Gastroesophageal sphincter (tissue), 4 donors: ENCODE results near the gene KRTAP5-6. TPM values are rescaled to one million over a fixed set of nuclear protein-coding genes. Genes with fewer than 3 reads are reported as not detected.

Source experiments
- ATAC-seq: fragments of 150-250 bp; one replicate; pipeline ENCODE4 v1.9.1; 2016; ENCODE audit warnings: mild to moderate bottlenecking, moderate library complexity
- H3K27ac ChIP-seq, 4 donors: fragments of 200-600 bp; sonication (generic) in 3 of 4; 1 replicate in 3 of 4; 2 replicates in 1 of 4; pipeline ENCODE4 v1.5.1; 2016 to 2019
- H3K27me3 ChIP-seq: fragments of 200-600 bp; sonication (generic); one replicate; pipeline ENCODE4 v1.5.1; 2019
- H3K36me3 ChIP-seq, 2 donors: fragments of 200-600 bp; sonication (generic); one replicate each; pipeline ENCODE4 v1.5.1; 2019; ENCODE audit warnings: control low read depth in 1 of 2
- H3K4me1 ChIP-seq, 3 donors: fragments of 200-600 bp; sonication (generic); 1 replicate in 2 of 3; 2 replicates in 1 of 3; pipeline ENCODE4 v1.5.1; 2016 to 2019; ENCODE audit warnings: control low read depth in 2 of 3
- H3K4me3 ChIP-seq, 2 donors: fragments of 200-600 bp; sonication (generic); one replicate each; pipeline ENCODE4 v1.5.1; 2019; ENCODE audit warnings: mild to moderate bottlenecking in 1 of 2, moderate library complexity in 1 of 2
- H3K9me3 ChIP-seq, 3 donors: fragments of 200-600 bp; sonication (generic); one replicate each; pipeline ENCODE4 v1.5.1; 2017 to 2019; ENCODE audit warnings: control low read depth in 2 of 3
- CTCF ChIP-seq, 4 experiments: fragments of 200-600 bp in 2 of 4; fragments of 450-650 bp in 2 of 4; sonication (generic) in 1 of 4; IDR thresholded peaks; one replicate each; pipeline ENCODE4 v1.5.1; 2017 to 2019; ENCODE audit warnings: antibody characterized with exemption in 4 of 4, mild to moderate bottlenecking in 2 of 4, moderate library complexity in 2 of 4
- EP300 ChIP-seq: sonication (generic); formaldehyde crosslinking; IDR thresholded peaks from one replicate; pipeline ENCODE4 v1.6.1; 2017; ENCODE audit warnings: antibody characterized with exemption, mild to moderate bottlenecking
- POLR2A ChIP-seq, 2 donors: fragments of 450-650 bp; IDR thresholded peaks; one replicate each; pipeline ENCODE4 v1.6.1; 2017; ENCODE audit warnings: antibody characterized with exemption in 2 of 2, mild to moderate bottlenecking in 2 of 2, moderate library complexity in 1 of 2
- POLR2AphosphoS5 ChIP-seq: sonication (generic); formaldehyde crosslinking; IDR thresholded peaks from one replicate; pipeline ENCODE4 v1.6.1; 2017; ENCODE audit warnings: antibody characterized with exemption
- WGBS, 2 donors: methylation state at CpG; one replicate each; pipeline ENCODE4 v1.1.5; 2018; ENCODE audit warnings: low coverage in 1 of 2; 5-methylcytosine and 5-hydroxymethylcytosine counted together
- total RNA-seq, 4 donors: library from RNA; depleted of rRNA; stranded (reverse); fragments of >200 nt; gene quantifications; one replicate each; pipeline ENCODE4 v1.1.0, GENCODE V29; 2016

KRTAP5-6 gene
- total RNA-seq, 4 donors from 2014 or later, result not detected

- TF ChIP-seq POLR2A (IDR thresholded peaks at IDR 0.05) (no peak), POLR2AphosphoS5 (no peak), EP300 (no peak), CTCF (IDR thresholded peaks at IDR 0.05) (no peak)
- 67 to 100% methylated on average over 1 to 19 of the region's 22 CpGs for WGBS, 2 donors
- no peak overlapping the region for H3K27ac ChIP-seq
- H3K9me3 ChIP-seq, result no peaks in the 10 kb centered on the region
- no peaks in the 10 kb centered on the region for H3K36me3 ChIP-seq
- no peak for ATAC-seq
- peaks cover 26% of the 10 kb centered on the region for H3K27me3 ChIP-seq
- no peak overlapping the region for H3K4me3 ChIP-seq
- H3K4me1 ChIP-seq, result peaks cover 0 to 15% (median 14%) of the 10 kb centered on the region in 3 donors
Observed at GRCh38 chr11:1690167-1691025, 6.6 kb upstream of the KRTAP5-6 start.

- Histone ChIP-seq H3K4me1 (peaks cover 0 to 15% (median 14%) of the 10 kb centered on the region in 3 donors), H3K27me3 (peaks cover 23% of the 10 kb centered on the region), H3K27ac (no peak overlapping the region), H3K9me3 (no peaks in the 10 kb centered on the region), H3K36me3 (no peaks in the 10 kb centered on the region), H3K4me3 (no peak overlapping the region)
- no peak for TF ChIP-seq CTCF (IDR thresholded peaks at IDR 0.05)
- no peak for TF ChIP-seq POLR2A (IDR thresholded peaks at IDR 0.05)
- no peak for TF ChIP-seq POLR2AphosphoS5
- no peak for TF ChIP-seq EP300
- WGBS, 2 donors, result 67 to 73% methylated on average over 3 to 8 of the region's 16 CpGs
- ATAC-seq, result no peak
Observed at GRCh38 chr11:1691026-1691877, 5.7 kb upstream of the KRTAP5-6 start.

- WGBS, 2 donors, result no CpG with 5 or more reads among the region's 16 CpGs
- Histone ChIP-seq H3K4me1 (peaks cover 0 to 15% (median 14%) of the 10 kb centered on the region in 3 donors), H3K4me3 (no peak overlapping the region), H3K27me3 (peaks cover 30% of the 10 kb centered on the region), H3K36me3 (no peaks in the 10 kb centered on the region), H3K27ac (no peak overlapping the region), H3K9me3 (no peaks in the 10 kb centered on the region)
- no peak for ATAC-seq
- TF ChIP-seq POLR2AphosphoS5, result no peak
- TF ChIP-seq POLR2A (IDR thresholded peaks at IDR 0.05), result no peak
- no peak for TF ChIP-seq CTCF (IDR thresholded peaks at IDR 0.05)
- TF ChIP-seq EP300, result no peak
Observed at GRCh38 chr11:1691878-1692707, 4.9 kb upstream of the KRTAP5-6 start.

- no peak for TF ChIP-seq EP300
- TF ChIP-seq POLR2A (IDR thresholded peaks at IDR 0.05), result no peak
- no peak for TF ChIP-seq CTCF (IDR thresholded peaks at IDR 0.05)
- TF ChIP-seq POLR2AphosphoS5, result no peak
- Histone ChIP-seq H3K4me1 (peaks cover 0 to 15% (median 14%) of the 10 kb centered on the region in 3 donors), H3K27me3 (peaks cover 34% of the 10 kb centered on the region), H3K9me3 (no peaks in the 10 kb centered on the region), H3K4me3 (no peak overlapping the region), H3K27ac (no peak overlapping the region), H3K36me3 (no peaks in the 10 kb centered on the region)
- no peak for ATAC-seq
- WGBS, 2 donors, result 46 to 52% methylated on average over 6 to 11 of the region's 20 CpGs
Observed at GRCh38 chr11:1692708-1693326, 4.2 kb upstream of the KRTAP5-6 start.
